CD8-positive, alpha-beta memory T cell (primary cell): Measurements from ENCODE around the gene RAD51B. TPM values are rescaled to one million over a fixed set of nuclear protein-coding genes. Genes with fewer than 3 reads are reported as not detected.

Experiments
- CTCF ChIA-PET: fragments of 350-600 bp; sonication (Branson Sonifier 250); formaldehyde crosslinking; loops from one replicate; lab custom pipeline; 2021; ENCODE audit warnings: antibody characterized with exemption; lab: Charles Lee
- POLR2A ChIA-PET: fragments of 350-600 bp; sonication (Branson Sonifier 250); formaldehyde crosslinking; loops from one replicate; lab custom pipeline; 2021; ENCODE audit warnings: antibody characterized with exemption; lab: Charles Lee
- DNase-seq, 5 donors: peaks; one replicate each; pipeline versions ENCODE4 v3.0.0 to v3.0.0-alpha.2; 2020 to 2022; ENCODE audit warnings: mixed read lengths in 1 of 5
- H3K27ac ChIP-seq: one replicate; pipeline ENCODE4 v1.7.0; 2013; ENCODE audit warnings: low read depth, mild to moderate bottlenecking, low read length, moderate library complexity
- H3K27me3 ChIP-seq: 2 replicates; pipeline ENCODE4 v1.7.0; 2013; ENCODE audit warnings: low read length, mild to moderate bottlenecking; ENCODE audit not compliant: insufficient read depth, poor library complexity, severe bottlenecking
- H3K36me3 ChIP-seq: 2 replicates; pipeline ENCODE4 v1.7.0; 2013; ENCODE audit warnings: mild to moderate bottlenecking, low read length, moderate library complexity; ENCODE audit not compliant: insufficient read depth
- H3K4me1 ChIP-seq: 2 replicates; pipeline ENCODE4 v1.7.0; 2013; ENCODE audit warnings: mild to moderate bottlenecking, low read length, moderate library complexity; ENCODE audit not compliant: insufficient read depth
- H3K4me3 ChIP-seq: 2 replicates; pipeline ENCODE4 v1.7.0; 2013; ENCODE audit warnings: mild to moderate bottlenecking, low read length
- H3K9me3 ChIP-seq: 2 replicates; pipeline ENCODE4 v1.7.0; 2013; ENCODE audit warnings: mild to moderate bottlenecking, low read length
- H3K27ac Mint-ChIP-seq, 8 donors: one replicate each; pipeline ENCODE4 v1.8.0; 2020 to 2021; ENCODE audit warnings: mixed read lengths in 8 of 8, mild to moderate bottlenecking in 6 of 8, inconsistent platforms in 3 of 8, moderate library complexity in 3 of 8
- H3K27me3 Mint-ChIP-seq, 2 donors: one replicate each; pipeline ENCODE4 v1.8.0; 2020 to 2021; ENCODE audit warnings: mixed read lengths in 2 of 2, mild to moderate bottlenecking in 1 of 2, moderate library complexity in 1 of 2
- H3K36me3 Mint-ChIP-seq, 3 donors: one replicate each; pipeline ENCODE4 v1.8.0; 2020 to 2021; ENCODE audit warnings: mixed read lengths in 3 of 3, inconsistent platforms in 1 of 3, mild to moderate bottlenecking in 1 of 3
- H3K4me1 Mint-ChIP-seq, 3 donors: one replicate each; pipeline ENCODE4 v1.8.0; 2020 to 2021; ENCODE audit warnings: mixed read lengths in 3 of 3, inconsistent platforms in 1 of 3, mild to moderate bottlenecking in 1 of 3
- H3K4me3 Mint-ChIP-seq, 7 donors: one replicate each; pipeline ENCODE4 v1.8.0; 2020 to 2021; ENCODE audit warnings: mixed read lengths in 7 of 7, mild to moderate bottlenecking in 6 of 7, moderate library complexity in 4 of 7, inconsistent platforms in 2 of 7
- H3K9me3 Mint-ChIP-seq, 5 donors: one replicate each; pipeline ENCODE4 v1.8.0; 2020 to 2022; ENCODE audit warnings: mixed read lengths in 5 of 5, mild to moderate bottlenecking in 3 of 5, moderate library complexity in 2 of 5, inconsistent platforms in 1 of 5
- polyA plus RNA-seq: library from polyadenylated mRNA; unstranded; fragments of 300-500 nt; fragmentation: Illumina TruSeq; gene quantifications from one replicate; pipeline ENCODE4 v1.2.3, GENCODE V29; 2021
- total RNA-seq, 2 experiments: library from RNA; stranded (reverse); gene quantifications; one replicate each; pipeline ENCODE4 v1.2.3, GENCODE V29; 2021

RAD51B gene
- total and polyA plus RNA-seq, 3 experiments from 2014 or later: 15.7 to 22.9 (median 17.4) TPM

DNA sequence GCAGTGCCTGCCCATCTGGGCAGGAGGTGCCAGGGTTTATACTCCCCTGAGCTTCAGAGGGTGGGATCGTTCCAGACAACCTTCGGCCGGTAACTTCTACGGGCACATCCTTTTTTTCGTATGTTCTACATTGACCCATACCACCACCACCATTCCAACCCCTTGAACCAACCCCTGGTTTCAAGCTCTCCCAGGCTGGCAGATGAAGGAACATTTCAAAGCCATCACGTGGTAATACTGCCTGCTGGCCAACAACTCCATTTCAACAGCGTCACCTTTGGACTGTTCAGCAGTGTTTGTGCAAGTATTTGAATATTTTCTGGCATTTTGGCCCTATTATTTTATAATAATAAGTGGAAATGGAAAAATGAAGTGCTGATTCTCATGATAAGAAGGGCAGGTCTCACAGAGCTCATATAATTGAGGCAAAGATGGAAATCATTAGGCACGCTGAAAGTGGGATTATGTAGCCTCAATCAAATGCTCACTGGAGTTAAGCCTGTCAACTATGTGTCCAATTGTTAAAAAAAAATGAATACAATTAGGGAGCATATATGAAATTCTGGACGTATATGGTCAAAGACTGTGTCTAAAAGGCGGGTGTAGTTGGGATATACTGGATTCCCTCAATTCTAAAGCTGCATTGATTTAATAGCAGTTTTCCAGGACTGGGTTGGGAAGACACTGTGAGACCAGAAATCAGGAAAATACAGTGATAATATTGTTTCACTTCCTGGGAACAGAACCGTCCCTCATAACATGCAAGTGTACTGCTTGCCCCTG is 811.2 kb downstream of the RAD51B start:
- peaks cover 6% of the 10 kb centered on the region for H3K4me1 ChIP-seq
- no peaks in the 10 kb centered on the region for H3K27me3 Mint-ChIP-seq
- no peaks in the 10 kb centered on the region for H3K27me3 ChIP-seq
- no peak overlapping the region for H3K27ac Mint-ChIP-seq
- H3K27ac ChIP-seq: no peak overlapping the region
- CTCF ChIA-PET: interaction anchor here (1.3 to 1.7 kb wide), 2 partner anchors 8 to 186 kb away, joined by 4 to 5 read pairs; no protein-coding TSS in a partner anchor
- H3K36me3 Mint-ChIP-seq: no peaks in the 10 kb centered on the region
- no peak overlapping the region for H3K4me3 Mint-ChIP-seq
- POLR2A ChIA-PET: no interaction called here
- H3K4me3 ChIP-seq: no peak overlapping the region
- H3K9me3 Mint-ChIP-seq: no peaks in the 10 kb centered on the region
- no peak for DNase-seq
- peaks cover 2 to 20% (median 12%) of the 10 kb centered on the region in 3 donors for H3K4me1 Mint-ChIP-seq
- H3K9me3 ChIP-seq: no peaks in the 10 kb centered on the region
- H3K36me3 ChIP-seq: no peaks in the 10 kb centered on the region

DNA sequence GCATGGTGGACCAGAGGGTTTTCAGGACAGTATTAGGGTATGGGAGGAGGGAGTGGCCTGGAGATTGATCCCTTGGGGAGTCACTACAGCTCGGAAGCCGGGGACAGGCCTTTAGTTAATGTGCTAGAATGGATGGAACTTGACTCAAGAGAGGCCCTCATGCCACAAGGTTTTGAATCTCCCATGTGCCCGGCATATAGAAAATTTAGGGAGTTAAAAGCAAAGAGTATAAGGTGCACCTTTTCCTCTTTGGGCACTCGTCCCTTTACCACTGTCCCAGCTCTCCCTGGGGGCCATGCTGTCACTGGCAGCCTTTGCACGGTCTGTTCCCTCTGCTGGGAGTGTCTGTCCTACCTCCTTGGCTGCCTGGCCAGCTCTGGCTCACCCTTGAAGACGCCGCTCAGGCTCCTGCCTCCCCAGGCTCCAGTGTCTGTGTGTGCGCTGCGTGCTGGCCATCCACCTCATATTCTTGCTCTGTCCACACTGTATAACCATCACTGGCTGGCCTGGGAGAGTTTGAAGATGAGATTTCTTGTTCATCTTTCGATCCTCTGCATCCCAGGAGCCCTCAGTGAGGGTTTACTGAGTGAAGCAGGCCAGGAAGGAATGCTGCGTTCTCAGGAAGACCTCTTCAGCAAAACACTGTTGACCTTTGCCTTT is 811.9 kb downstream of the RAD51B start:
- no peaks in the 10 kb centered on the region for H3K36me3 ChIP-seq
- Mint-ChIP-seq H3K4me3 (no peak overlapping the region), H3K27me3 (no peaks in the 10 kb centered on the region), H3K36me3 (no peaks in the 10 kb centered on the region), H3K4me1 (peaks cover 2 to 20% (median 12%) of the 10 kb centered on the region in 3 donors), H3K27ac (peak overlapping the region in 1 of 8 donors; percentile 94), H3K9me3 (no peaks in the 10 kb centered on the region)
- DNase-seq: no peak
- no peaks in the 10 kb centered on the region for H3K9me3 ChIP-seq
- H3K27ac ChIP-seq: no peak overlapping the region
- ChIA-PET CTCF (no interaction called here), POLR2A (no interaction called here)
- H3K27me3 ChIP-seq: no peaks in the 10 kb centered on the region
- no peak overlapping the region for H3K4me3 ChIP-seq
- H3K4me1 ChIP-seq: peaks cover 6% of the 10 kb centered on the region

DNA sequence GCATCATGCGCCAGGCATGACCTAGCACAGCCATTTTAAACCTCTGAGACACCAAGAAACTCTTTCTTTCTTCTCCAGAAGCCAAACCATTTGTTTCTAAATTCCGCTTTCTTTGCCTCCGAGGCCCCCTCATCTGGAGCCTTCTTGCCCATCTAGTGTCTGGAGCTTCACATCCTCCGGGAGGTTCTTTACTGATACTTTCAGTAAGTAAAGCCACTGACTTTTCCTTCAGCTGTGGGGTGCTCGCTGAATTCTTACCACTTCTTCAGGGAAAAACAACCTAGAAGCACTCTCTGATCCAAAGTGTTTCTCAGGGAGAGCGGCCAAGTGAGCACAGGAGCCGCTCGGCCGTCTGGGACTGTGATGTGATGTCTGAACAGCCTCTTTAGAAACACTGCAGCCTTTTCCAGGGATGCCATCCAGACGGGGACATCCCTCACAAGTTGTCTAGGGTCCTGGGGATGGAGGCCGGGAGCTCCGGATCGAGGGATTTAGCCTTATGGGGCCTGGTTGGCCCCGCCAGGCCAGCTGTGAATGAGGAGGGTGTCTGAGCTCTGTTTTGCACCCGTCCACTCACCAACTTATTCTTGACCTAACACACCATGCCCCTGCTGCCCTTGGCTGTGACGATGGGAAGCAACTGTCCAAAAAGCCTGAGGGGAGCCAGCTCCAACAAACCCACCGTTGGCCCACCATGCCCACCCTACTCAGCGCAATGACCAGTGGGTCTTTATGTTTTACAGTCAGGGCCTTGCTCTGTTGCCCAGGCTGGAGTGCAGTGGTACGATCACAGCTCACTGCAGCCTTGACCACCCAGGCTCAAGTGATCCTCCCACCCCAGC is 812.7 kb downstream of the RAD51B start:
- H3K27ac ChIP-seq: no peak overlapping the region
- H3K36me3 ChIP-seq: no peaks in the 10 kb centered on the region
- H3K9me3 Mint-ChIP-seq: no peaks in the 10 kb centered on the region
- no peaks in the 10 kb centered on the region for H3K36me3 Mint-ChIP-seq
- peaks cover 8% of the 10 kb centered on the region for H3K4me1 ChIP-seq
- no peaks in the 10 kb centered on the region for H3K27me3 ChIP-seq
- ChIA-PET CTCF (interaction anchor here (1.3 kb wide), 1 partner anchor 156 kb away, joined by 3 read pairs; no protein-coding TSS in a partner anchor), POLR2A (interaction anchor here (0.6 kb wide), 1 partner anchor 372 kb away, joined by 3 read pairs; no protein-coding TSS in a partner anchor)
- H3K4me3 ChIP-seq: no peak overlapping the region
- H3K4me1 Mint-ChIP-seq: peaks cover 2 to 20% (median 12%) of the 10 kb centered on the region in 3 donors
- no peak overlapping the region for H3K4me3 Mint-ChIP-seq
- DNase-seq: no peak
- no peaks in the 10 kb centered on the region for H3K9me3 ChIP-seq
- H3K27me3 Mint-ChIP-seq: no peaks in the 10 kb centered on the region
- H3K27ac Mint-ChIP-seq: peak overlapping the region in 1 of 8 donors; percentile 94

DNA sequence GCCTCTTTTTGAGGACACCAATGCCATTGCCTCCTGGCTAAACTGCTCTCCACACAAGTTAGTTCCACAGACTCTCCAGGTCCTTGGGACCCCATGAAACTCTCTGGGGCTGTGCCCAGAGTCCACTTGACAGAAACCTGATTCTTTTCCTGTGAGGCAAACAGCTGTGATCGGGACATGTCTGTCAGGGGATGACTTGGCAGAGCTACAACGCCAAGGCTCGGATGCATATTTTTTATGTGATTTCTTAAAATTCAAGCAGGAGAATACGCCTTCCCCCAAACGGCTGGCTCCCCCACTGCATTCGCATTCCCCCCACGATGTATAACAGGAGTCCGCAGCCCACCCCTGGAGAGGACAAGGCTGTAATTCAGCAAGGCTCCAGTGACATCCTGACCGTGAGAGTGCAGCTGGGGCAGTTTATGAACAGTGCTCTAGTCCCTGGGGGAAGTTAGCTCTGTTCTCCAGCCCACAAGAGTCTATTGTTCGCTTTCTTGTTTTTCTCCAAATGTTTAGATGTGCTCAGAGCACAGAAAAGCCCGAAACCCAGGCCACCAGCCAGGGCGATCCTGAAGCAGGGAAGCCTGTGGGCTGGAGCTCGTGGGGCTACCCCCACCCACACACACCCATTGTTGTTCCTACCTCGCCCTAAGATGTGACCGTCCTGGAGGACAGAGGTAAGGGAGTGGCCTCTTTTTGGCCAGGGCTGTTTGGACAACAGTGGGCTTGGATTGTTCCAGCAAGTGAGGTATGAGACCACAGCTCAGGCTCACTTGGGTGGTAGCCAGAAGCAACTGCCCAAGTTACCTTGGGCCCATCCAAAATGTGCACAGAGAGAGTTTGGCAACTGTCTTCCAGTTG is 813.8 kb downstream of the RAD51B start:
- H3K27me3 ChIP-seq: no peaks in the 10 kb centered on the region
- peaks cover 13% of the 10 kb centered on the region for H3K4me1 ChIP-seq
- Mint-ChIP-seq H3K9me3 (no peaks in the 10 kb centered on the region), H3K27me3 (no peaks in the 10 kb centered on the region), H3K36me3 (no peaks in the 10 kb centered on the region), H3K27ac (no peak overlapping the region), H3K4me1 (peaks cover 2 to 10% (median 8%) of the 10 kb centered on the region in 3 donors), H3K4me3 (no peak overlapping the region)
- no peak overlapping the region for H3K27ac ChIP-seq
- no peaks in the 10 kb centered on the region for H3K9me3 ChIP-seq
- no peak overlapping the region for H3K4me3 ChIP-seq
- ChIA-PET POLR2A (no interaction called here), CTCF (interaction anchor here (1.3 kb wide), 1 partner anchor 155 kb away, joined by 3 read pairs; no protein-coding TSS in a partner anchor)
- no peak for DNase-seq
- no peaks in the 10 kb centered on the region for H3K36me3 ChIP-seq

DNA sequence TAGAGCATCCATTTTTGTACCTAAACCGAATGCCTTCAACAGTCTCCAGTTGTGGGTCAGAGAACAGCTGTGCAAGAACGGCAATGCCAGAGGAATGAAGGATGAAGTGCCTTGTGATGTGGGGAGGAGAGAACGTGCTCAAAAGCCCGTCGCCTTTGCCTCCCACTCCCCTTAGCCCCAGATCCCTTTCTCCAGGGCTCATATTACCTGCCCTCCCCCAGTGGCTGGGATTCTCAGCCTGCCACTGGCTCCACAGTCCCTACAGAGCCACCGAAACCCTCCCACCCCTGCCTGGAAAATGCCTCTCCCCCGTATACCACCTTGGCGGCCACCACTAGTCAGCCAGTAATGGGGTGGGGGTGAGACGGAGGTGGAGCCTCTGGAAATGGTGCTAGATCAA is 814.8 kb downstream of the RAD51B start:
- Histone ChIP-seq H3K36me3 (no peaks in the 10 kb centered on the region), H3K4me3 (no peak overlapping the region), H3K27me3 (no peaks in the 10 kb centered on the region), H3K9me3 (no peaks in the 10 kb centered on the region), H3K4me1 (peaks cover 22% of the 10 kb centered on the region), H3K27ac (no peak overlapping the region)
- H3K9me3 Mint-ChIP-seq: no peaks in the 10 kb centered on the region
- ChIA-PET POLR2A (no interaction called here), CTCF (no interaction called here)
- peaks cover 0 to under 1% (median 0%) of the 10 kb centered on the region in 3 donors for H3K4me1 Mint-ChIP-seq
- H3K27ac Mint-ChIP-seq: no peak overlapping the region
- H3K36me3 Mint-ChIP-seq: no peaks in the 10 kb centered on the region
- DNase-seq: no peak
- no peaks in the 10 kb centered on the region for H3K27me3 Mint-ChIP-seq
- H3K4me3 Mint-ChIP-seq: no peak overlapping the region

DNA sequence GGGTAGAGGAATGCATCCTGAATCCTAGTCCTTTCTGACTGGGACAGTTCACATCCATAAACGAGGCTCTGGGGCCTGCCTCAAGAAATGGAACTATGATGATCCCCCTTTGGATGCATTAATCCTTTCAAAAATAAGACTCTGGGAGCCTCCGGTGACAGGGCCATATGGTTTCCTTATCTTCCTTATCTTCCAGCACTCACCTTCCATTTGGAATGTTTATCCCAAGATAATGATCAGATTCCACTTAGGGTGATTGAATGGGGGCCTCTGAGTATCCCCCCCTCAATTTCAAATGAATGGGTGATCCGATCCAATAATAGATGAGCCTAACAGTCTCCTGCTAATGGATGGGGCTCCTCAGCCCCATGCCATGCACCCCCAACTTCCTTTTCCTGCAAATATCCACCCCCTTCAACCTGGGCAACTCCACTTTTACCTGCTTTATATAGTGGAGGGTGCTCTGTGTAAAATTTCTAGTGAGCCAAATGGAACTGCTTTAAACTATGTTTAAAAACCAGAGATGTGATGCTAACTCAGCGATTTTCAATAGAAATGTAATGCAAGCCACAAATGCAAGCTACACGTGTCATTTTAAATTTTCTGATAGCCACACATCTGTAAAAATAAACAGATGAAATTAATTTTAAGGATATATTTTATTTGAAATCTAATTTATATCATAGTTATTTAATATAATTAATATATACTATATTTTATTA is 815.5 kb downstream of the RAD51B start:
- Mint-ChIP-seq H3K9me3 (no peaks in the 10 kb centered on the region), H3K27me3 (no peaks in the 10 kb centered on the region), H3K36me3 (no peaks in the 10 kb centered on the region), H3K27ac (no peak overlapping the region), H3K4me3 (no peak overlapping the region), H3K4me1 (no peaks in the 10 kb centered on the region)
- POLR2A ChIA-PET: no interaction called here
- H3K36me3 ChIP-seq: no peaks in the 10 kb centered on the region
- peaks cover 22% of the 10 kb centered on the region for H3K4me1 ChIP-seq
- no peak overlapping the region for H3K4me3 ChIP-seq
- DNase-seq: no peak
- CTCF ChIA-PET: interaction anchor here (1.2 kb wide), 1 partner anchor 10 kb away, joined by 4 read pairs; no protein-coding TSS in a partner anchor
- H3K27me3 ChIP-seq: no peaks in the 10 kb centered on the region
- no peak overlapping the region for H3K27ac ChIP-seq
- H3K9me3 ChIP-seq: no peaks in the 10 kb centered on the region

DNA sequence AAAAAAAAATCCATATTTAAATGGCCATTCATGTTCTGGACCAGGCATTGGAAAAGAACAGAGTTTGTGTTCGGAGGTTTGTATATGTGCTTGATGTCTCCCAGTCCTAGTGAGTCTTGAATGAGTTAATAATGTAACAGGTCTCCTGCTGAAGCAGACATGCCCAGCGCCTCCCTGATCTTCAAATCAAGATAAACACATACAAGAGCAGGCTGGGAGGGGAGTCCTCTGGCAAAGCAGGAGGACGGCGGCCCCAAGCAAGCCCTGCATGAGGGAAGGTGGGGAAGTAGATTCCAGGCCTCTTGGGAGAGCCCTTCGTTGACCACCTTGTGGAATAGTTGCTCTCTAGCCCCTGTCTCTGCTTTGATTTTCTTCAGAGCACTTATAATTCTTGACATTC is 817.0 kb downstream of the RAD51B start:
- H3K27ac Mint-ChIP-seq: no peak overlapping the region
- no peaks in the 10 kb centered on the region for H3K27me3 Mint-ChIP-seq
- H3K9me3 Mint-ChIP-seq: peaks cover 0 to 12% (median 10%) of the 10 kb centered on the region in 5 donors
- H3K4me1 ChIP-seq: peaks cover 22% of the 10 kb centered on the region
- CTCF ChIA-PET: no interaction called here
- H3K4me1 Mint-ChIP-seq: no peaks in the 10 kb centered on the region
- H3K27me3 ChIP-seq: no peaks in the 10 kb centered on the region
- H3K9me3 ChIP-seq: peaks cover 2% of the 10 kb centered on the region
- H3K36me3 ChIP-seq: no peaks in the 10 kb centered on the region
- DNase-seq: no peak
- H3K36me3 Mint-ChIP-seq: peaks cover 0 to 13% (median 2%) of the 10 kb centered on the region in 3 donors
- POLR2A ChIA-PET: no interaction called here
- no peak overlapping the region for H3K4me3 Mint-ChIP-seq
- H3K4me3 ChIP-seq: no peak overlapping the region
- no peak overlapping the region for H3K27ac ChIP-seq
